ENCODE results near the gene OGFOD3.
"Not testable (repeated sequence)": the region's sequence is repeated elsewhere in the genome, so short reads cannot be mapped to it uniquely, and the experiment has no call there.

The OGFOD3 gene

DNA sequence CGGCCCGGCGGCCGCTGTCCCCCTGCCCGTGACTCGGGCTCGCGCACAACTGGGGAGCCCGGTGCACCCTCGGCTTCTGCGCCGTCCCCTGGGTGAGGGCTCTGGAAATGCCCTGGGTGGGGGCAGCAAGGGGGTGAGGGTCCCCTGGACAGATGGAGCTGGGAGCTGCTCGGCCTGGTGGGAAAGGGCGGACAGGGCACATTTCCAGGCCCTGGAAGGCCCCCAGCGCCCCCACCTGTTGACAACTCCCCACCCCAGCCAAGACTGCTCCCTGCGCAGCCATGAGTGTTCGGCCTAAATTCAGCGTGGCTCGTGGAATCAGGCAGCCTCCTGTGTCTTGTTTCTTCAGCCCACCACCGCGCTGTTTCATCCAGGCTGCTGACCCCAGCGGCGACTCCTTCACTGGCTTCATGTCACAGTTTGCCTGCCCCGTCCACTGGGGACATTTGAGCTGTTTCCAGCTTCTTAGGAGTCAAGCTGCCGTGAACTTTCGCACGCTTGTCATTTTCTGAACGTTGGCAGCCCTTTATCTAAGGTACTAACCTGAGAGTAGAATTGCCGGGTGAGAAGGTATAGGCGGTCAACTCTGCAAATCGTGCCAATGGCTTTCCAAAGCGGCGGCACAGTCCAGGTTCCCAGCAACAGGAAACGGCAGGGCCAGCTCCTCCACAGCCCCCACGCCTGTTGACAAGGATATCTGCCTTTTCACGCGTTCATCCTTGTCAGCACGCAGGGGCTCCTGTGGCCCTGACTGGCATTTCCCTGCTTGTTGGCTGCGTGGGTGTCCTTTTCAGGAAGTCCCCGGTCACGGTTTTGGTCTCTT, 45.9 kb downstream of the OGFOD3 start:
- no peak for DNase-seq

DNA sequence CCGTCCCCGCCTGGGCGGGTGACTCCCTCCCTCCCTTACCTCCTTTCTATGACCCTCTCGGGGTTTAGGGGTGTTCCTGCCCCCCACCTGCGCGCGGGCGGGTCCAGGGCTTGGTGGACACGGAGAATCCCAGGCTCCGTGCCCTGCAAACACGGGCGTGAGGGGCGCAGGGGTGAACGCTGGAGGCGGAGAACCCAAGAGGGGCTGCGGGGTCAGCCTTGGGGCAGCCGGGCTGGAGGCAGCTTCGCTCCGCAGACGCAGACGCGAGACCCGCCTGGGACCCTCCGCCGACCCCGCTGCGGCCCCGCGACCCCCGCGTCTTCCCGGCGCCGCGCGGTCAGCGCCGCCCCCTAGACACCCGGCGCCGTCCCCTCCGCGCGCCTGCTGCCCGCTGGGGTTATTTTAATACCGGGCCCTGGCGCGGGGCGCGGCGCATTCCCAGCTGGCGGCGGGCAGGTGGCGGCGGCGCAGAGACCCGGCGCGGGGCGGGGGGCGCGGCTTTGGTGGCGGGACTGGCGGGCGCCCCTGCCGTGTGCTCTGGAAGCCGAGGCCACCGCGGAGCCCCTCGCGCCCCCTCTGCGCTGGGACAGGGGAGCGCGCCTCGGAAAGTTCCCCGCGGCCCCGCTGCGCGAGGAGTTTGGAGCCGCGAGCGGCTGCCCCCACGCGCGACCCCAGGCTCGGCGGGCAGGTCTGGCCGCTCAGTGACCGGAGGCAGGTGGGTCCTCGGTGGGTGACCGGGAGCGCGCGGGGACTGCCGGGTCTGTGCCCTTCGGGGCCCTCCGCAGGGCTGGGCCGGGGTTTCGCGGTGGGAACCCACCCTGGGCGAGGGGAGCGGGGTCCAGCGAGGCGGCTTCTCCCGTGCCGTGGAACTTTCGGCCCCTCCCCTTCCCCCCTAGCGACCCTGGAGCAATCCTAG, 46.8 kb downstream of the OGFOD3 start, which contains the start of gene UTS2R:
TSS of gene UTS2R (plus strand) at position 433 of the 916 bp plus-strand sequence. CDS start 2,560 bp downstream, outside the sequence.
- no peak for DNase-seq

DNA sequence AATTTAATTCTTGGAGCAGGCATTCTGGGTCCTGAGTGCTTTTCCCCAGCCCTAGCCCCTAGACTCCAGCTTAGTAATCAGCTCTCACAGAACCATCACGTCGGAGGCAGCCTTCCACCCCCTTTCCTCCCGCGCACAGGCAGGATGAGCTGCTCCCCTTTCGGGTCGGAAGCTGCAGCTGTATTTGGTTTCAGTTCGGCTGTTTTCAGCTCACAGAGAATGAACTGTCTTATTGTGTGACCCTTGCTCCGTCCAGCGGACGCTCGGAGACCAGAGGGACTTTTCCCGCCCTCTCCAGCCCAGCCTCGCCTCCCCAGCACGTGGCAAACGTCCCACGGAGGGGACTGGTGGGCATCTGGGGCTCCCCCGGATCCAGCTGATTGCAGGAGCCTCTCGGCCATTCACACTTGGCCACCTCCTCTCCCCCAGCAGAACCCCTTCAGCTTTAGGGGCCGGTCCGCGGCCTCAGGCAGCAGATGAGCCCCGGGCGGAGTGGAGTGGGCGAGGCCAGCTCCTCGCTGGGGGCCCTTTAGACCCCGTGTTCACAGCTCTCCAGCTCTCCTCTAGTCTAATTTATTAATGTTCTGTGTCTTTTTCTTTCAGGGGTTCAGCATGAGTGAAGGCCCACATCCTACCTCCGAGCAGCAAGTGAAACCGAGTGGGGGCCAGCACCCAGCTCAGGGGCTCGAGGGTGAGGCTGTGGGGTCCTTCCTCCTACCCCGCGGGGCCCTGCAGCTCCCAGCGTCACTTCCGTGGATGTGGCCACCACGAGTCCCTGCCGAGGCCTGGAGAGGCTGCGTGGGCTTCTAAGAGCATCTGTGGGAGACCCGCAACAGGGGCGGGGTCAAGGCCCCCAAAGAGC, 47.7 kb downstream of the OGFOD3 start:
- no peak for DNase-seq

DNA sequence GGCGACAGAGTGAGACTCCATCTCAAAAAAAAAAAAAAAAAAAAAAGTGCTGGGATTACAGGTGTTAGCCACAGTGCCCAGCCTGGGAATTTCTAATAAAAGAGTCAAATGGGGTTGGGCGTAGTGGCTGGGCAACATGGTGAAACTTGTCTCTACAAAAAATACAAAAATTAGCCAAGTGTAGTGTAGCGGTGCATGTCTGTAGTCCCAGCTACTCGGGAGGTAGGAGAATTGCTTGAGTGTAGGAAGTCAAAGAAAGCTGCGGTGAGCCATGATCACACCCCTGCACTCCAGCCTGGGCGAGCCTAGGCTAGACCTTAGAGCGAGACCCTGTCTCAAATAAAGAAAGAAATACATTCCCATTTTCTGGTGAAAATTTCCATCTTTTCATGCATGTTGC, 49.2 kb downstream of the OGFOD3 start:
- no peak for DNase-seq

DNA sequence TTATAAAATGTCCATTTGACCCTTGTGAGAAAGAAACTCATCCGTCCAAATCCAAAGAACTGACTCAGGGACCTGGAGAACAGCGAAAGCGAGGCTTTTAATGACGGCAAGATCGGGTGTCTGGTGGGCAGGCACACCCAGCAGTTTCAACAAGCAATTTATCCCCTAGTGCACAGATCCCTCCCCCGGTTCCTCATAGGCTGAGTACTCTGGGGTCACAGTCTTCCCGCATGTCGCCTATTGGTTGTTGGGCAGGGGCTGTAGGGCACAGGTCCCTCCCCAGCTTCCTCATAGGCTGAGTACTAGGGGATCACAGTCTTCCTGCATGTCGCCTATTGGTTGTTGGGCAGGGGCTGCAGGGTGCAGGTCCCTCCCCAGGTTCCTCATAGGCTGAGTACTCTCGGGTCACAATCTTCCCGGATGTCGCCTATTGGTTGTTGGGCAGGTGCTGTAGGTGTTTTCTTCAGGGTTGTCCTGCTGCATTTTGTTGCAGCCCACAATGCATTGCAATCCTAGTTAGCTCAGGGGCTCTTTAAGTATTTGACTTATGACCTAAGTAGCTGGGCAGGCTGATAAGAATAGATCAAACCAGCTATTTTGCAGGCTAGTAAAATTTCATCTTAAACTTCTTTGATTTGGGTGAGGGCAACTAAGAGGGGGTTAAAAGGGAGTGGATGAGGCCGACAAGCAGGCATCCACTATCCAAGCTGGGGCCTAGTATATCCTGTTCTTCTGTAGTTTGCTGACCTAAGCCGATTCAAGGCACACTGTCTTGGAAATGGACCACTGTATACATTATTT, 50.5 kb downstream of the OGFOD3 start:
- peak; percentile 34 for DNase-seq

DNA sequence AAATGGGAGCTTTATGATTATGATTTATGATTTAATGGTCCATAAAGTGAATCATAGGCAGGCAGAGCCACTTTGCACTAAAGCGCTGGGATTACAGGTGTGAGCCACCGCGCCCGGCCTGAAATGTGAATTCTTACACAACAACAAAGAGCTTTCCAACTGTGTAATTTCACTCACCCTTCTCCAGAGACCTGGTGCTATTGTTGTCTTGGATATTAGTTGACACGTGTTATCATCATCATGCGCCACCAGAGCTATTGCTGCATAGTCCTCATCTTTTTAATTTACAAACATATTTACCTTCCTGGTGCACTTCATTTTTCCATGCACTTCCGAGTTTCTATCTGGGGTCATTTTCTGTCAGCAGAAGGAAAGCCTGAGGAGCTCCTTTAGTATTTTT, 51.6 kb downstream of the OGFOD3 start:
- DNase-seq = no peak

DNA sequence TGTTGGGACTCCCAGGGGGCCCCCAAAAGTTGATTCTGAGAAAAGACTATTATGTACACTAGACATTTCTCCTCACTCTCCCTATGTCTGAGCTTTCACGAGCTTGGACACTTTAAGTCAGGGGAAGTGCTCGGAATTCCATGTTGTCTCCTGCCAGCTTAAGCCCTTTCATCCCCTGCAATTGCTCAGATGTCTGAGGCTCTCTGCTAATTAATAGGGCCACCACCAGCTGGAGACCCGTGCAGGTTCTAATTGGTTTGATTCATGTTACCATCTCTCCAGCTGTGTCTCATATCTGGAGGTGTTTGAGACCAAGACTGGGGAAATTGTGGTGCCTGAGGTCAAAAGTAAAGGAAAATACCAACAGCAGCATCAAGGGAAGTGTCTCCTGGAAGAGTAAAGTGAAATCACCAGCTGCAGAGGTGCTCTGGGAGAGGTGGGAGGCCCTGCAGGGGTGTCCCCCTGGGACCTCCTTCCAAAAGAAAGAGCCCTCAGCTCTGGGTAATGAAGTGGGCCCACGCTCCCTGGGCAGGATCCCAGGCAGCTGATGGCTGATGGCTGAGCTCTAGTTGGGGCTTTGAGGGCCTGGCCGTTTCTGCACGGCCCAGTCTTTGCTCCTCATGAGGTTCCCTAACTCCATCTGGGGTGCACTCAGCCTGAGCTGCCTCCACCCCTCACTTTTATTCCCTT, 52.6 kb downstream of the OGFOD3 start:
- no peak for DNase-seq

DNA sequence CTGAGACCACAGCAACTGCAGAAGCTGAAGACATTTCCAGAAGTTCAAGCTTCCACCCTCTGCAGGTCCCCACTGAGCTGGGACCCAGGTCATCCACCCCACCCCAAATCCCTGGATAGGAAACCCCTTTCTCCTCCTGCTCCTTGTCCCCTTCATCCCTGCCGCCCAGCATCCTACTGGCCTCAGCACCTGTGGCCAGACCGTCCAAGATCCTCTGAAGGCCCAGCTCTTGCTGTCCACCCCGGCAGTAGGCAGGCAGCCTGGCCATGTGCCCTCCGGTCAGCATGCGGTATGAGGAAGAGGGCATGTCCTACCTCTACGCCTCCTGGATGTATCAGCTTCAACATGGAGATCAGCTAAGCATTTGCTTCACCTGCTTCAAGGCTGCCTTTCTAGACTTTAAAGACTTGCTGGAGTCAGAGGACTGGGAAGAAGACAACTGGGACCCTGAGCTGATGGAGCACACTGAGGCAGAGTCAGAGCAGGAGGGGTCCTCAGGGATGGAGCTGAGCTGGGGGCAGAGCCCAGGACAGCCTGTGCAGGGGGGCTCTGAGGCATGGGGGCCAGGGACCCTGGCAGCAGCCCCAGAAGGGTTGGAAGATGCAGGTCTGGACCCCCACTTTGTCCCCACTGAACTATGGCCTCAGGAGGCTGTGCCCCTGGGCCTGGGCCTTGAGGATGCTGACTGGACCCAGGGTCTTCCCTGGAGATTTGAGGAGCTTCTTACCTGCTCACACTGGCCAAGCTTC, 56.3 kb downstream of the OGFOD3 start:
- DNase-seq = no peak

DNA sequence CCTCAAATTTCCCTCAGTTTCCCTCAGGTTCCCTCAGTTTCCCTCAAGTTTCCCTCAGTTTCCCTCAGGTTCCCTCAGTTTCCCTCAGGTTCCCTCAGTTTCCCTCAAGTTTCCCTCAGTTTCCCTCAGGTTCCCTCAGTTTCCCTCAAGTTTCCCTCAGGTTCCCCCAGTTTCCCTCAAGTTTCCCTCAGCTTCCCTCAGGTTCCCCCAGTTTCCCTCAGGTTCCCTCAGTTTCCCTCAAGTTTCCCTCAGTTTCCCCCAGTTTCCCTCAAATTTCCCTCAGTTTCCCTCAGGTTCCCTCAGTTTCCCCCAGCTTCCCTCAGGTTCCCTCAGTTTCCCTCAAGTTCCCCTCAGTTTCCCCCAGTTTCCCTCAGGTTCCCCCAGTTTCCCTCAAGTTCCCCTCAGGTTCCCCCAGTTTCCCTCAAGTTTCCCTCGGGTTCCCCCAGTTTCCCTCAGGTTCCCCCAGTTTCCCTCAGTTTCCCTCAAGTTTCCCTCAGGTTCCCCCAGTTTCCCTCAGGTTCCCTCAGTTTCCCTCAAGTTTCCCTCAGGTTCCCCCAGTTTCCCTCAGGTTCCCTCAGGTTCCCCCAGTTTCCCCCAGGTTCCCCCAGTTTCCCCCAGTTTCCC, 58.8 kb downstream of the OGFOD3 start:
- not testable (repeated sequence) for DNase-seq

DNA sequence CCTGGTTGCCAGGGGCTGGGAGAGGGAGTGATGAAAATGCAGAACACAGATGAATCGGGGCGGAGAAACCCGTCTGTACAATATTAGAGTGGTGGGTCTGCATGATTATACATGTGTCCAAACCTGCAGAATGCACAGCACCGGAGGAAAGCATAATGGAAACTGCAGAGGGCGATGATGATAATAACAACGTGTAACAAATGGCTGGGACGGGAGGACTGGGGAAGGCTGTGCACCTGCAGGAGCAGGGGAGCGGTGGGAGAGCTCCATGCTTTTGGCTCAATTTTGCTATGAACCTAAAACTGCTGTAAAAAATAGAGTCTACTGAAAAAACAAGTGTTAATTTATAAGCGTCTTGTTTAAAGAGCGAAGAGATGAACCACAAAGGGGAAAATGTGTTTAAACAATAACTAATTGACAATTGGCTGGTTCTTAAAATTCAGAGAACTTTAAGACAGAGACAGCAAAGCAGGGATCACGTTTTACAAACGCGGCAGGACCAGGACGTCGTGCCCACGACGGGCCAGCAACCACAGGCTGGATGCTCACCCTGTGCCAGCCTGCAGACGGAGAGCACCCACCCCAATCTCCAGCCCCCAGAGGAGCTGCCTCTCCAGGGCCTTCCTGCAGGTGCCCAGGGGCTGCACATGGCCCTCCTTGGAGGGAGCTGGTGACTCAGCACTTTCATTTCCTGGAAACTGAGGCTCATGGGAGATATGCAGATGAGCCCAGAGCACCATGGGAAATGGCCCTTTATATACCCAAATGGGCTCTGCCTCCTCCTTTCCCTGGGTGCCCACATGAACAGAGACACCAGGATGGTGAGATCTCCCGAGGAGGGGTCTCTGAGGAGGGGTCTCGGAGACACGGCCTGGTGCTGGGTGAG, 59.7 kb downstream of the OGFOD3 start, which contains the start of gene TEX19:
TSS of gene TEX19 (plus strand) at position 783 of the 886 bp plus-strand sequence. CDS start 2,904 bp downstream, outside the sequence.
- peak; percentile 27 for DNase-seq

DNA sequence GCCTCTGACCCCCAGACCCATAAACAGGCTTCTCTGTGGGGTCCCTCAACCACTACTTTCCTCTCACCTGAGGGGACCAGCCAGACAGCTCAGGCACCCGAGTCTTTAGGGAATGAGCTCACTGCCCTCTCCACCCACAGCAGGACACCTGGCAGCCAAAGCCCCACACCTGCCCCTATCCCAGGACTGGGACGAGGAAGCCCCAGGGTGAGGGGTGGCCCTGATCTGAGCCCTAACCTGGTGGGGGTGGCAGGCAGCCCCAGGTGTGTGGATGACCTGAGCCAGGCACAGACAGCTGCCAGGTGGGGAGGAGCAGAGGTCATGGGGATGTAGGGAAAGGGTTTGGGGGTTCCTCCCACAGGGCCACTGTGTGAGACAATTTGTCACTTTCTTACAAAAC, 61.0 kb downstream of the OGFOD3 start:
- DNase-seq = no peak

DNA sequence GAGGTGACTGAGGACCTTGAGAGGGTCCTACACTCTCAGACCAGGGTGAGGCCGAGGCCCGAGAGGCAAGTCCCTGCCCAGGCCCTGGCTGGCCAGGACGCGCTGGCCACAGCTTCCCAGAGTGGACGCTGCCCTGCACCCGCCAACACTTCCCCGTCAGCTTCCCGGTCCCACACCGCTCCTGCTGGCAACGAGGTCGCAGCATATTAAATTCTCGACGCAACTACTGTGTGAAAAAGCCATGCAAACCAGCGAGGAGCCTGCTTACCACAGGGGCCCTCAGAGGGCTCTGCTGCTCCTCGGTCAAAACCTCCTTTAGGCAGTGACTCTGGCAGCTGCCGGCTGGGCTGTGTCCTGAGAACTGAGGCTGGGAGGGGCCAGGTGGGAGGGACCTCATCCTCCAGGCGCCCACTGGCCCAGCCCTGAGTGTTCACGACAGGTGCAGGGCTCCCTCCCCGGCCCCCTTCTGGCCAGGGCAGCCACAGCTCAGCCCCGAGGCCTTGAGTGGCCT, 61.5 kb downstream of the OGFOD3 start:
- no peak for DNase-seq

DNA sequence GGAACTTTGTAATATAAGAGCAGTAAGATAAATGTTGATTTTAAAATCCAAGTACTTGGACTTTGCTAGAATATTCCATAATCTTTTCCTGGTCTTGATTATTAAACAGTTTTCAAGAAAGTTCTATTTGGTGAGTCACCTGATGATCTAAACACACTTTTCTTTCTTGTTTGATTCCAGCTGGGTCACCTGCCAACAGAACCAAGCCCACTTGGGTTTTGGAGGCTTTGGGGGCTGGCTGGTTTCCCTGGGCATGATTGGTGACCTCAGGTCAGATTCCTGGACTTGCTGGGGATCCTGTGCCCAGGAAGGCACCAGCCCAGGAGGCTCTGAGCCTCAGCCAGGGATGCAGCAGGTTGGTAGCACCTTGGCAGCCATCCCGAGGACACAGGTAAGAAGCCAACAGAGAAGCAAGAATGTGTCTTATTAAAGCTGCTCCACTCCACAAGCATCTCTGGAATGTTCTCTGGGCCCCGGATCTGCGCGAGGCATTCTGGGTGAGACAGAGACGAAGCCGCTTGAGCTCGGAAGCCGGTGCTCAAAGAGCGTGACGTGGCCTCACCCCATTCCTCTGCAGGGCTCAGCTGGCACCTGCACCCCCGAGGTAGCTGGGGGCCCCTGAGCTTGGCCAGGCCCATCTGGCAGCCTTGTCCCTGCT, 62.5 kb downstream of the OGFOD3 start:
- peak; percentile 48 for DNase-seq

DNA sequence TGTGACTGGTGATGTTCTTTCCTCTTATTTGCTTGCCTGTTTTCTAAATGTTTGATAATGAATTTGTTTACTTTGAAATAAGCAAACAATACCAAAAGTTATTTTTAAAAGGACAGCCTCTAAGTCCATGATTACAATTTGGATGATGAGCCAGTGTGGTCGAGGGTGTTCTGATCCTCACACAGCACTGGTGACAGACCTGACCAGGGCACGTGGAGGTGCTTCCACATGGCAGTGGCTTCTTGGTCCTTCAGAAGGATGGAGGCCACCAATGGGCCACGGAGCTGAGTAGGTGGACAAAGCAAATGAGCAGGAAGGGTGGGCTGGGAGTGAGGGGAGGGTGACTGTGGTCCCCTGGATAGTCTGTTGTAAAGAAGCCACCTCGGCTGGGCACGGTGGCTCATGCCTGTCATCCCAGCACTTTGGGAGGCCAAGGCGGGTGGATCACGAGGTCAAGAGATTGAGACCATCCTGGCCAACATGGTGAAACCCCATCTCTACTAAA, 63.5 kb downstream of the OGFOD3 start:
- DNase-seq = no peak

DNA sequence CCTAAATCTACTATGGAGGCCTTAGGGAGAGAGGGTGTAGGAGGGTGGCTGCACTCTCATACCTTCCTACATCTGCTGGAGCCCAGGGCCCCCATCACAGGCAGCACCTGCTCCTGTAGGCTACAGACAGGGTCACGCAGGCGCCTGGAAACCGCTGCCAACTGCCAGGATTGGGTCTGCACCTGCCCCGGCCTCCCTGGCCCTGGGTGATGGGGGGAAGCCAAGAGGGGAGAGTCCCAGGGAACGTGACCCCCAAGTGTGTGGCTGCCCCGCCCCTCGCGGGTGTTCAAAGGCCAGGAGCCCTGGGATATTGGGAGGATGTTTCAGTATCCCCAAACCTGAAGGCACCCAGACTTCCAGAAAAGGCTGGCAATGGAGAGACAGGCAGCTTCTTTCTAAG, 64.9 kb downstream of the OGFOD3 start:
- DNase-seq = no peak

DNA sequence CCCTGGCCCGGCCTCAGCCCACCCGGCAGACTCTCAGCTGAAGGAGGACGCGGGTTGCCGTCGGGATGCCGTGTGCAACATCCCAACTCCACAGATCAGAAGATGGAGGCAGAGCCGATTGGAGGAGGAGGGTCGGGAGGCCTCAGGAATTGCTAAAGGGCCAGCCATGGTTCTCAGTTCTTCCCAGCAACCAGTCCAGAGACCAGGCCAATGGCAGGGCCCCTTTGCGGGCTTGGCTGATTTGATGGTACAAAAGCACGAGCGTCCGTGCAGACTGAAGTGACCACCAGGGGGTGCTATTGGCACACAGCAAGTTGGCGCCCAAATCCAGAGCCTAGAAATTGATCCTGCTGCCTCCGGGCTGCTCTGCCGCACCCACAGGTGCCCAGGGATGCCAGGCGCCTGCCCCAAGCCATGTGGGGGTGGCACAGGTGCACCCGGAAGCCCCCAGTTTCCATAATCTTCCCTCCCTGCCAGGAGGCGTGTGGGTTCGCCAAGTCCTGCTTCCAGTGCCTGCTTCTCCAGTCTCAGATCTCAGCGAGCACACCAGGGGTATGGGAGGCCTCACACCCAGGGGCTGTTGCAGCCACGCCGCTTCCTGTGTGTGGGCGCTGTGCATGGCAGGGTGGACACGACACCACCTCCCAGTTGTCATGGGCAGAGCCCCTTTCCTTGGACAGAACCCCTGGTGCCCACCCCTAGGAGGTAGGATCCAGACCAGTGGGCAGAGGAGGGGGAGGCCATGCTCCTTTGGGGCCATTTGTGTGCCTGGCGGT, 66.5 kb downstream of the OGFOD3 start:
- DNase-seq = peak; percentile 77

DNA sequence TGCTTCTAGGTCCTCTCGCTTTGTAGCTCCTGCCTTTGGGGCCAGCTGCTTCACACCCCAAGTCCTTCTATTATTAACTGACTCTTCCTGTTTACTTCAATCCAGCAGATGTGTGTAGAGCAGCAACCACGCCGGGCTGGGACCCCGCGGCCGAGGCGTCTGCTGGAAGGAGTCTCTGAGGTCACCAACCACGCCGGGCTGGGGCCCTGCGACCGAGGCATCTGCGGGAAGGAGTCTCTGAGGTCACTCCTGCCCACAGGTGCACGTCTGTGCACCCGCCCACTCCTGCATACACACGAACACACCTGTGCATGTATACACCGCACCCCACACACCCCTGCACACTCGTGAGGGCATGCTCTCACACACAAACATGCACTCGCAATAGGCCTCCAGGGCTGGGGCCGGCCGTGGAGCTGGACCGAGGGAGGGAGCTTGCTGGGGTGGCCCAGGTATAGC, 67.1 kb downstream of the OGFOD3 start:
- DNase-seq = no peak
